NT2/D1 (cell line): ENCODE measurements around the gene CLEC4F.
"Not testable (repeated sequence)": the region's sequence is repeated elsewhere in the genome, so short reads cannot be mapped to it uniquely, and the experiment has no call there.

ENCODE experiments used
- DNase-seq: peaks from one replicate; pipeline ENCODE4 v3.0.0-alpha.2; 2011; ENCODE audit warnings: low read depth, low spot score
- H3K27me3 ChIP-seq: 2 replicates; pipeline ENCODE4 v1.6.0; 2011; ENCODE audit warnings: mild to moderate bottlenecking; ENCODE audit not compliant: insufficient read length, insufficient read depth
- H3K36me3 ChIP-seq: 2 replicates; pipeline ENCODE4 v1.6.1; 2011; ENCODE audit warnings: mild to moderate bottlenecking, low read length, mixed read lengths; ENCODE audit not compliant: insufficient read depth, insufficient read length
- H3K4me1 ChIP-seq: 2 replicates; pipeline ENCODE4 v1.5.1; 2011; ENCODE audit not compliant: insufficient read depth, insufficient read length
- H3K4me3 ChIP-seq: 2 replicates; pipeline ENCODE4 v1.5.1; 2011; ENCODE audit warnings: low read depth; ENCODE audit not compliant: insufficient read length
- H3K9ac ChIP-seq: 2 replicates; pipeline ENCODE4 v1.6.0; 2011; ENCODE audit warnings: low read depth; ENCODE audit not compliant: insufficient read length
- H3K9me3 ChIP-seq: 2 replicates; pipeline ENCODE4 v1.5.1; 2011; ENCODE audit warnings: mild to moderate bottlenecking, low read length; ENCODE audit not compliant: insufficient read depth
- SUZ12 ChIP-seq: IDR thresholded peaks from 2 replicates; pipeline ENCODE4 v1.6.1; 2011; ENCODE audit not compliant: insufficient read length, insufficient read depth; ENCODE audit errors: extremely low read depth
- YY1 ChIP-seq: IDR thresholded peaks from 2 replicates; pipeline ENCODE4 v1.6.1; 2011; ENCODE audit not compliant: insufficient read length, insufficient read depth
- ZNF274 ChIP-seq: IDR thresholded peaks from 2 replicates; pipeline ENCODE4 v1.6.1; 2011; ENCODE audit warnings: mild to moderate bottlenecking, low read depth, low read length

CLEC4F gene

DNA sequence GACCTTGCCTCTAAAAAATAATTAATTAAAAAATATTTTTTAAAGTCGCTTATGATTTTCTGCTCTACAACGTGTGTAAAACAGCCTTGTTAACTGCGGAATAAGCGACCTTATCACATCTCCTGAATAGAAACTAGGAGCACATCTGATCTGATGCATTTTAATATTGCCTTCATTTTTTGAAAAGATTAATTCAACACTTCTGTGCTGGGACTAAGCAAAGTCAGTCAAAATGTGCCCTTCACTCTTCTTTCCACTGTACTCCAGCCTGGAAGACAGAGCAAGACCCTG is 12.6 kb downstream of the CLEC4F start:
- TF ChIP-seq SUZ12 (no peak), ZNF274 (no peak)
- no peak for DNase-seq
- Histone ChIP-seq H3K4me3 (no peak overlapping the region), H3K9ac (no peak overlapping the region), H3K9me3 (no peaks in the 10 kb centered on the region), H3K4me1 (no peaks in the 10 kb centered on the region), H3K36me3 (no peaks in the 10 kb centered on the region), H3K27me3 (peaks cover 28% of the 10 kb centered on the region)

DNA sequence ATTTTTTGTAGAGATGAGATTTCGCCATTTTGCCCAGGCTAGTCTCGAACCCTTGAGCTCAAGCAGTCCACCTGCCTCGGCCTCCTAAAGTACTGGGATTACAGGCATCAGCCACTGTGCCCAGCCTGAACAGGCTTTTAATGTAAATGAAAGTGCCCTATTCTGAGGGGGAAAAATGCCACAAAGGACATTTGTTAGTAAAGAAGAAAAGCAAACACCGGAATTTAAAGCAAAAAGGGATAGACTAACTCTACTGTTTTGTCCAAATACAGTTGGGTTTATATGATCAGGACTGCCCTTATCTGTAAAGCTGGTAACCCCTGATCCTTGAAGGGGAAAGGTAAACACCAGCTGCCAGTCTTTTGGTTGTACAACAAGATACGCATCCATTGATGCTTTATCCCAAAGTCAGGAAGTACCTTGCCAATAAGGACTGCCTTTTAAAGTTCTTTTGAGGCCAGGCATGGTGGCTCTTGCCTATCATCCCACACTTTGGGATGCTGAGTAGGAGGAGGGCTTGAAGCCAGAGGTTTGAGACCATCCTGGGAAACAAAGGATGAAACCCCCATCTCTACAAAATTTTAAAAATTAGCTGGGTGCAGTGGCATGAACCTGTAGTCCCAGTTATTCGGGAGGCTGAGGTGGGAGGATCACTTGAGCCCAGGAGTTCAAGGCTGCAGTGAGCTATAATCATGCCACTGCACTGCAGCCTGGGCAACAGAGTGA is 13.1 kb downstream of the CLEC4F start:
- TF ChIP-seq YY1 (no peak), ZNF274 (no peak), SUZ12 (no peak)
- Histone ChIP-seq H3K9ac (no peak overlapping the region), H3K4me1 (no peaks in the 10 kb centered on the region), H3K27me3 (peaks cover 30% of the 10 kb centered on the region), H3K4me3 (no peak overlapping the region), H3K36me3 (no peaks in the 10 kb centered on the region), H3K9me3 (no peaks in the 10 kb centered on the region)
- DNase-seq: no peak

DNA sequence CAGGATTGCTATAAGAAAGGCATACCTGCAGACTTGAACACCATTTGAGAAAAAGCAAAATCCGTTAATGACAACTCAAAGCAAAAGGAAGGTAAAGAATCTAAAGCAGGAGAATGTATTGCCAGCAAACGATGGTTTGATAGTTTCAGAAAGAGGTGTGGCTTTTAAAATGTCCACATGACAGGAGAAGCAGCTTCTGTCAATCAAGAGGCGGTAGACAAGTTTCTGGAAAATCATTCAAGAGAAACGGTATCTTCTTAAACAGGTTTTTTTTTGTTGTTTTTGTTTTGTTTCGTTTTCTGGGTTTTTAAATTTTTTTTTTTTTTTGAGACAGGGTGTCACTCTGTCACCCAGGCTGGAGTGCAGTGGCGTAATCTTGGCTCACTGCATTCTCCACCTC is 13.8 kb downstream of the CLEC4F start:
- H3K9ac ChIP-seq: no peak overlapping the region
- no peaks in the 10 kb centered on the region for H3K9me3 ChIP-seq
- no peak for DNase-seq
- TF ChIP-seq SUZ12 (no peak), YY1 (no peak), ZNF274 (no peak)
- H3K36me3 ChIP-seq: no peaks in the 10 kb centered on the region
- no peak overlapping the region for H3K4me3 ChIP-seq
- no peaks in the 10 kb centered on the region for H3K4me1 ChIP-seq
- peaks cover 34% of the 10 kb centered on the region for H3K27me3 ChIP-seq

DNA sequence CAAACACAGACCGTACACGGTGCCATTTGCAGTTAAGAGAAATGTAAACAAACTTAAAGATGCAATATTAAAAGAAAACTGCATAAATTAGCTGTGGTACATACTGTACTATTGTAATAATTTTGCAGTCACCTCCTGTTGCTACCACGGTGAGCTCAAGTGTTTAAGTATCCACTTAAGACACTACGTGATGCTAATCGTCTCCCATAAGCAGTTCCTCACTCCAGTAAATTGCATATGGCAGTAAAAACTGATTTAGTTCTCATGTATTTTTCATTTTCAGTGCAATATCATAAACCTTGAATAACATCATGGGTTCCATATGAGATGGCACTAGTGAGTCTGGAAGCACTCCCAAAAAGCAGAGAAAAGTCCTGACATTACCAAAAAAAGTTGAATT is 14.4 kb downstream of the CLEC4F start:
- H3K36me3 ChIP-seq: no peaks in the 10 kb centered on the region
- no peaks in the 10 kb centered on the region for H3K4me1 ChIP-seq
- H3K9me3 ChIP-seq: no peaks in the 10 kb centered on the region
- peaks cover 40% of the 10 kb centered on the region for H3K27me3 ChIP-seq
- DNase-seq: no peak
- no peak overlapping the region for H3K9ac ChIP-seq
- no peak for TF ChIP-seq YY1
- no peak for TF ChIP-seq SUZ12
- no peak overlapping the region for H3K4me3 ChIP-seq

GRCh38 chr2:70801607-70802263 is 18.7 kb downstream of the CLEC4F start:
- TF ChIP-seq SUZ12 (no peak), YY1 (no peak), ZNF274 (no peak)
- no peaks in the 10 kb centered on the region for H3K4me1 ChIP-seq
- H3K27me3 ChIP-seq: peaks cover 66% of the 10 kb centered on the region
- no peak overlapping the region for H3K9ac ChIP-seq
- DNase-seq: no peak
- no peaks in the 10 kb centered on the region for H3K36me3 ChIP-seq
- no peak overlapping the region for H3K4me3 ChIP-seq
- H3K9me3 ChIP-seq: no peaks in the 10 kb centered on the region

DNA sequence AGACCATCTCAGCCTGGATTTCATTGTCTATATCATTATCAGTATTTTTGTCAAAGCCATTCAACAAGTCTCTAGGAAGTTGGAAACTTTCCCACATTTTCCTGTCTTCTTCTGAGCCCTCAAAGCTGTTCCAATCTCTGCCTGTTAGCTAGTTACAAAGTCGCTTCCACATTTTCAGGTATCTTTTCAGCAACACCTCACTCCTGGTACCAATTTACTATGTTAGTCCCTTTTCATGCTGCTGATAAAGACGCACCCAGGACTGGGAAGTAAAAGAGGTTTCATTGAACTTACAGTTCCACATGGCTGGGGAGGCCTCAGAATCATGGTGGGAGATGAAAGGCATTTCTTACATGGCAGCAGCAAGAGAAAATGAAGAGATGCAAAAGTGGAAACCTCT is 20.7 kb downstream of the CLEC4F start:
- DNase-seq: no peak
- H3K27me3 ChIP-seq: peaks cover 69% of the 10 kb centered on the region
- no peak overlapping the region for H3K4me3 ChIP-seq
- TF ChIP-seq YY1: no peak
- TF ChIP-seq SUZ12: no peak
- TF ChIP-seq ZNF274: no peak
- no peaks in the 10 kb centered on the region for H3K9me3 ChIP-seq
- H3K9ac ChIP-seq: no peak overlapping the region
- H3K36me3 ChIP-seq: no peaks in the 10 kb centered on the region
- H3K4me1 ChIP-seq: no peaks in the 10 kb centered on the region

GRCh38 chr2:70797996-70798395 is 22.4 kb downstream of the CLEC4F start:
- not testable (repeated sequence) for H3K9ac ChIP-seq, DNase-seq, H3K36me3 ChIP-seq, H3K4me3 ChIP-seq, H3K9me3 ChIP-seq, H3K4me1 ChIP-seq
- peaks cover 75% of the 10 kb centered on the region for H3K27me3 ChIP-seq

DNA sequence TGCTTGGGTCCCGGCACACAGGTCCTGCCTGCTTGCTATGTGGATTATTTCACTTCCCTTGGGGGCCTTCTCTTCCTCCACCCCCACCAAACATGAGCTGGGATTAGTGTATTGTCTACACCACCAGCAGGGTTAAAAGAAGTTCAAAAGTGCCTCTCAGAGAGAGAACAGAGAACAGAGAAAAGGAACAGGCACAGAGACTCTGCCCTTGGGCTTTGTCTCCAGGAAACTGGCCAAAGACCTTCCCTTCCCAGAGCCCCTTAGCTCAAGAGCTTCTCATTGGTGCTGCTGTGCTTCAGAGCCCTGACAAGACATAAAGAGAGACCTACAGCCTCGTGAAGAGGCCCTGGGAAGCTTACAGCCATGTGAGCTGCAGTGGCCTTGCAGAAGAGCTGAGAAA is 22.9 kb downstream of the CLEC4F start:
- no peaks in the 10 kb centered on the region for H3K36me3 ChIP-seq
- DNase-seq: no peak
- H3K9me3 ChIP-seq: no peaks in the 10 kb centered on the region
- H3K9ac ChIP-seq: no peak overlapping the region
- H3K27me3 ChIP-seq: peaks cover 76% of the 10 kb centered on the region
- no peak for TF ChIP-seq YY1
- H3K4me1 ChIP-seq: no peaks in the 10 kb centered on the region
- H3K4me3 ChIP-seq: no peak overlapping the region
